ENCODE results near the gene BANK1. TPM values are rescaled to one million over a fixed set of nuclear protein-coding genes. Genes with fewer than 3 reads are reported as not detected.

Gene BANK1
- total and polyA plus RNA-seq, 2 donors (not counting 1 experiment from before 2014, with no cell fraction given), result 0.20 to 0.83 TPM

- Histone ChIP-seq H3K4me1 (ENCODE audit: control insufficient read depth, extremely low read depth, insufficient read depth, low read length) (no peaks in the 10 kb centered on the region), H3K27me3 (ENCODE audit: control insufficient read depth, insufficient read depth, low read length) (no peaks in the 10 kb centered on the region), H3K27ac (ENCODE audit: insufficient read depth, low read length) (no peak overlapping the region), H3K9ac (ENCODE audit: insufficient read depth, low read length) (no peak overlapping the region), H4K20me1 (ENCODE audit: control insufficient read depth, extremely low read depth, insufficient read depth, low read length) (no peaks in the 10 kb centered on the region), H3K4me3 (replicated peaks in 1 of 4; ENCODE audit: control extremely low read depth in 1 of 4, insufficient read depth in 1 of 4, low read depth in 3 of 4, low read length in 4 of 4) (no peak overlapping the region), H3K4me2 (ENCODE audit: extremely low read depth, insufficient read depth, low read length) (no peak overlapping the region), H3K36me3 (ENCODE audit: control insufficient read depth, insufficient read depth, low read length) (no peaks in the 10 kb centered on the region), H2AFZ (ENCODE audit: low read length) (no peak overlapping the region), H3K9me3 (ENCODE audit: control insufficient read depth, insufficient read depth, low read depth, low read length) (no peaks in the 10 kb centered on the region), H3K79me2 (ENCODE audit: control insufficient read depth, insufficient read depth, low read length) (no peaks in the 10 kb centered on the region)
- no peak for TF ChIP-seq EZH2 (IDR thresholded peaks at IDR 0.05; ENCODE audit: low read length, missing control alignments)
- no peak for TF ChIP-seq CTCF (conservative IDR thresholded peaks at IDR 0.05 in 1 of 2, IDR thresholded peaks at IDR 0.05 in 1 of 2; ENCODE audit: low read depth in 1 of 2, low read length in 2 of 2)
- DNase-seq (ENCODE audit: low read depth in 2 of 2), result no peak
These were observed 61.1 kb downstream of the BANK1 start for GRCh38 chr4:101851672-101852071.

DNA sequence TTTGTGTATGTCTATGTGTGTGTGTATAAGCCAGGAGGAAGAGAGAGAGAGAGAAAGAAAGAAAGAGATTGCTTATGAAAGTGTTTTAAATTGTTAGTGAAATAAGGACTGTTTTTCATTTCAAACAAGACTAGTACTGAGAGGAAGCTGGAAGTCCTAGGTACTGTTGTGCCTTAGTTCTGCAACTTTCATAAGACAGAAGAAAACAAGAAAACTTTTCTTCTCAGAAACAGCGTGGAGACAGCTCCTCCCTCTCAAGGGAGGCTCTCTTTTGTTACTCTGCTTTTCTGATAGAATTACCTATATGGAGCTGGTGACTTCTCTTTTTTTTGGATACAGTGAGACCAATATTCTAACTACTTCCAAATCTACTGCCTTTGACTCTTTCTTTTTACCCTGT lies 62.5 kb downstream of the BANK1 start:
- no peak for TF ChIP-seq EZH2 (IDR thresholded peaks at IDR 0.05; ENCODE audit: low read length, missing control alignments)
- TF ChIP-seq CTCF (conservative IDR thresholded peaks at IDR 0.05 in 1 of 2, IDR thresholded peaks at IDR 0.05 in 1 of 2; ENCODE audit: low read depth in 1 of 2, low read length in 2 of 2), result no peak
- no peak overlapping the region for H3K4me2 ChIP-seq (ENCODE audit: extremely low read depth, insufficient read depth, low read length)
- no peak overlapping the region for H2AFZ ChIP-seq (ENCODE audit: low read length)
- H3K27ac ChIP-seq (ENCODE audit: insufficient read depth, low read length), result no peak overlapping the region
- H3K4me1 ChIP-seq (ENCODE audit: control insufficient read depth, extremely low read depth, insufficient read depth, low read length), result no peaks in the 10 kb centered on the region
- no peak for DNase-seq (ENCODE audit: low read depth in 2 of 2)
- no peaks in the 10 kb centered on the region for H4K20me1 ChIP-seq (ENCODE audit: control insufficient read depth, extremely low read depth, insufficient read depth, low read length)
- H3K9me3 ChIP-seq (ENCODE audit: control insufficient read depth, insufficient read depth, low read depth, low read length), result no peaks in the 10 kb centered on the region
- H3K79me2 ChIP-seq (ENCODE audit: control insufficient read depth, insufficient read depth, low read length), result no peaks in the 10 kb centered on the region
- no peak overlapping the region for H3K4me3 ChIP-seq (replicated peaks in 1 of 4; ENCODE audit: control extremely low read depth in 1 of 4, insufficient read depth in 1 of 4, low read depth in 3 of 4, low read length in 4 of 4)
- H3K36me3 ChIP-seq (ENCODE audit: control insufficient read depth, insufficient read depth, low read length), result no peaks in the 10 kb centered on the region
- H3K27me3 ChIP-seq (ENCODE audit: control insufficient read depth, insufficient read depth, low read length), result no peaks in the 10 kb centered on the region
- no peak overlapping the region for H3K9ac ChIP-seq (ENCODE audit: insufficient read depth, low read length)

DNA sequence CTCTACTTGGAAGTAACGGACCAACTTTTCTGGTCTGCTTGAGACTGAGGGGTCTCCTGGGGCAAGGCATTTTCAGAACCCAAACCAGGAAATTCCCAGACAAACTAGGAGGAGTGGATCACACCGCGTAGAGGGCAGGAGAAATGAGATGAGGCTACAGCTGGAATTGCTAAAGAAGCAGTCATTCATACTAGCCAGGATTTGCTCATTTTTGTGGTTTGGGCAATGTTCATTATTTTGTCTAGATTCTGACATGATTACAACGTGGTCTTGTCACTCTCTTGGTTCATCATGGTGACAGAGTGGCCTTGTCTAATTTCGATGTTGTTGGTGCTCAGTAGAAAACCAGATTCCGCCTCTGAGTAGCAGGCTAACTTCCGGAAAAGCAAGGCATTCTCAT lies 63.2 kb downstream of the BANK1 start:
- no peaks in the 10 kb centered on the region for H3K27me3 ChIP-seq (ENCODE audit: control insufficient read depth, insufficient read depth, low read length)
- H2AFZ ChIP-seq (ENCODE audit: low read length), result no peak overlapping the region
- no peak overlapping the region for H3K9ac ChIP-seq (ENCODE audit: insufficient read depth, low read length)
- peak in 1 of 2 donors; percentile 61 for DNase-seq (ENCODE audit: low read depth in 2 of 2)
- H4K20me1 ChIP-seq (ENCODE audit: control insufficient read depth, extremely low read depth, insufficient read depth, low read length), result no peaks in the 10 kb centered on the region
- H3K36me3 ChIP-seq (ENCODE audit: control insufficient read depth, insufficient read depth, low read length), result no peaks in the 10 kb centered on the region
- no peaks in the 10 kb centered on the region for H3K4me1 ChIP-seq (ENCODE audit: control insufficient read depth, extremely low read depth, insufficient read depth, low read length)
- H3K4me3 ChIP-seq (replicated peaks in 1 of 4; ENCODE audit: control extremely low read depth in 1 of 4, insufficient read depth in 1 of 4, low read depth in 3 of 4, low read length in 4 of 4), result no peak overlapping the region
- no peak overlapping the region for H3K27ac ChIP-seq (ENCODE audit: insufficient read depth, low read length)
- H3K9me3 ChIP-seq (ENCODE audit: control insufficient read depth, insufficient read depth, low read depth, low read length), result no peaks in the 10 kb centered on the region
- no peaks in the 10 kb centered on the region for H3K79me2 ChIP-seq (ENCODE audit: control insufficient read depth, insufficient read depth, low read length)
- H3K4me2 ChIP-seq (ENCODE audit: extremely low read depth, insufficient read depth, low read length), result no peak overlapping the region
- TF ChIP-seq CTCF (conservative IDR thresholded peaks at IDR 0.05 in 1 of 2, IDR thresholded peaks at IDR 0.05 in 1 of 2; ENCODE audit: low read depth in 1 of 2, low read length in 2 of 2) (no peak), EZH2 (IDR thresholded peaks at IDR 0.05; ENCODE audit: low read length, missing control alignments) (no peak)

Data from fibroblast of lung (primary cell).